NCI-H526 treated with DMSO at 0.1 percent for 48 hours (cell line): ENCODE results near the gene TOPORS.

Experiments used
- DNase-seq: peaks from one replicate; lab custom pipeline; 2025; lab: John Stamatoyannopoulos, UW

The TOPORS gene

GRCh38 chr9:32502464-32502863 lies 49.9 kb downstream of the TOPORS start:
- DNase-seq: peak; percentile 65

DNA sequence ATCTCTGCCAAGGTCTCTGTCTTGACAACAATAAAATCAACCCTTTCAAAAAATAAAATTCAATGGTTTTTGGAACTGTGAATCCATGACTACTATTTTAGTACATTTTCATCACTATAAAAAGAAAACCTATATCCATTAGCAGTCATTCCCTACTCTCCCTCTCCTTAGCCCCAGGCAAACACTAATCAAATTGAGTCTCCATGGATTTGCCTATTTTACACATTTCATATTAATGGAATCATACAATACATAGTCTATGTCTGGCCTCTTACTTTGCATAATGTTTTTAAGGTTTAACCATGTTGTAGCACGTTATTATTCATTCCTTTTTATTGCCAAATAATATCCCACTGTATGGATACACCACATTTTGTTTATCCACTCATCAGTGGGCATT lies 50.5 kb downstream of the TOPORS start:
- peak; percentile 98 for DNase-seq

- no peak for DNase-seq
Measured at GRCh38 chr9:32500768-32501167, 51.6 kb downstream of the TOPORS start.

DNA sequence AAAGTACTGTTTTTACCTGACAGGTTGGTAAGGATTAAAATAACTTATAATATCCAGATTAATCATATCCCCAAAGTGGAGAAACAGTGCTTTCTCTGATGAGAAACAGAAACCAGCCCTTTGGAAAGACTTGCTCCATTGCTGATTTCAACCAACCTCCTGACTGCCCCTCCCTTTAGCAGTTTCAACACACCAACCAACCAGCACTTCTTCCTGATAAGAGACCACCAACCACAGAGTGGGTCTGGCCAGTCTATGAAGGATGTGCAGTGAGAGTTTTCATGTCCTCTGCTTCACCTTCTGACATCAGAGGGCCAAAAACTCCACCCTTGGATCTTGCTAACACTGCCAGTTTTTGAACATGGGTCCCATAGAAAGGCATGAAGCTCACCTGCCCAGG lies 54.5 kb downstream of the TOPORS start:
- DNase-seq: no peak

- no peak for DNase-seq
Measured at GRCh38 chr9:32490601-32491000, 61.8 kb downstream of the TOPORS start.
